ENCODE data around the gene EXO1.

Gene EXO1

DNA sequence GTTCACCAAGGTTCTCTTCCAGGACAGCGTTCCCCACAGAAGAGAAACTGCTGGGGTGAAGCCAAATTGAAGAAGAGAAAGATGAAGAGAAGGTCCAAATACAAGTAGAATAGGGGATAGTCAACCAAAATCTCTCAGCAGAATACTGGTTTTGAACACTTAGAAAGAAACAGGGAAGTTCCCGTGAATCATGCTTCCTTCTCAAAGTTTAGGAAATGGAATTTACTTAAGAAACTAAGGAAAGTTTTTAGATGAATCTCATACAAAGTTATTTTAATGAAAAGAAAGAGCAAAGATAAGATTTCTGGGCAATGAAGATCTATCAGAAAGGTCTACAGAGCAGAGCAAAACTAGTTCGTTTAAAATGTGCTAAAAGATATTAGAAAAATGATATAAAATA lies 43.3 kb downstream of the EXO1 start:
- no peak for DNase-seq (ENCODE audit: low read depth in 3 of 3)

DNA sequence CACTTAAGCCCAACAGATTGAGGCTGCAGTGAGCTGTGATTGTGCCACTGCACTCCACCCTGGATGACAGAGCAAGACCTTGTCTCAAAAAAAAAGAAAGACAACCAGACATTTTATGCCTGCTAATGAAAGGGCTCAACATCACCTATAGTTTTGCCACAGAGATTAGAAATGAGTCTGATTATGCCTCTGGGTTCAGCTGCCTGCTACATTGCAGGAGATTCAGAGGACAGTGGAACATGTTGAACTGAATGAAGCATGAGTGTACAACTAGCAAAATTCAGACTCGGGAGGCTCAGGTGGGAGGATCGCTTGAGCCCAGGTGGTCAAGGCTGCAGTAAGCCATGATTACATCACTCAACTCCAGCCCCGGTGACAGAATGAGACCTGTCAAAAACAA lies 46.0 kb downstream of the EXO1 start:
- no peak for DNase-seq (ENCODE audit: low read depth in 3 of 3)

DNA sequence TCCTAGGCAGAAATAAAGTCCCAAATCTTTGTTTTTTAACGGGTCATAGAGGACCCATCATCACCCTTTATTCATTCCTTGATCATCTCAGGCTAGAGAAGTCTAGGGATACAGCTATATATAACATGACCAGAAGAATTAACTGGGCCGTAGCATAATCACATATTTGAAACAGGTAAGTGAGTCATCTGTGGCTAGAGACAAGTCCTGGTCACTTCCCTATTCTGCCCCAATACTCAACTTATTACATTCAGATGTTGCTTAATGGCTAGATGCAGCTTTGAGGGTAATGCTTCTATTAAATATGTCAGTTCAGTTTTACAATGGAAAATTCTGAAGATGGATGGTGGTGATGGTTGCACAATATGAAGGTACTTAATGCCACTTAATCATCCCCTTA lies 47.0 kb downstream of the EXO1 start:
- DNase-seq (ENCODE audit: low read depth in 3 of 3): no peak

DNA sequence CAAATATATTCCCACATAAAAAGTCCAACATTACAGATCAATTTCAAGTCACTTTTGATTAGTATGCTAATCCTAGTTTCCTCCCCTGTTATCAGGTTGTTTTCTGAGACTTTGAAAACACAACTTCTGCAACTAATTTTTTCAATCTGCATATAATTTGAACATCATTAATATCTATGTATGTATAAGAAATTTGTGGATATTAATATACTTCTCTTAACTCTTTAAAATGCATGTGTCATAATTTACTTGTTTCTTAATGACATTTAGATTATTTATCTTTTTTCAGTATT lies 48.6 kb downstream of the EXO1 start:
- no peak for DNase-seq (ENCODE audit: low read depth in 3 of 3)

DNA sequence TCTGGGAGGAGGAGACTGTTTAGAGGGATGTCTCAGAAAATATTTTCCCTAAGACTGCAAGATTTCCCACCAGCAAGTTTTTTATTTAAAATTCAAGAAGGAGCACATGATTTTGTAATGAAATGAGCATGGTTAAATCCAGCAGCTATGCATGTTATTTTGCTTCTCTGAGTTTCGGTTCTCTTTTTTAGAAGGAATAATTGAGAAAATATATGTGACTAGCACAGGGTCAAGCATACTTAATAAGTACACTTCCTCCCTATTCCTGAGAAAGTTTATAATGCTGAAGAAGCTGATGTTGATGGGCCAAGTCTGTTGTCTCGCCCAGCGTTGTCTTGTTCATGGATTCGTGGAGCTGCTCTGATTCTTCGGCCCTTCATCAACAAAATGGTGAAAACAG lies 51.2 kb downstream of the EXO1 start:
- no peak for DNase-seq (ENCODE audit: low read depth in 3 of 3)

DNA sequence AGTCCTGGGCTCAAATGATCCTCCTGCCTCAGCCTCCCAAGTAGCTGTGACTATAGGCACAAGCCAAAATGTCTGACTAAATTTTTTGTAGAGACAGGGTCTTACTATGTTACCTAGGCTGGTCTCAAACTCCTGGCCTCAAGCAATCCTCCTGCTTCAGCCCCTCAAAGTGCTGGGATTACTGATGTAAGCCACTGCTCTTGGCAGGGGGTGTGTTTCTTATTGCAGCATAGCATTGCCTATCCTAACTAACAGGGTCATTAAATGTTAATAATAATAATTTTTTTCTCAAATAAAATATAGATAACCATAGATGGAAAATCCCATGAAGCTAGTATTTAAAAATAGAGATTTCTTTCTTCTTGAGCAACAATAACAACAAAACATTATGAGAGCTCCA lies 52.4 kb downstream of the EXO1 start:
- DNase-seq (ENCODE audit: low read depth in 3 of 3): no peak

DNA sequence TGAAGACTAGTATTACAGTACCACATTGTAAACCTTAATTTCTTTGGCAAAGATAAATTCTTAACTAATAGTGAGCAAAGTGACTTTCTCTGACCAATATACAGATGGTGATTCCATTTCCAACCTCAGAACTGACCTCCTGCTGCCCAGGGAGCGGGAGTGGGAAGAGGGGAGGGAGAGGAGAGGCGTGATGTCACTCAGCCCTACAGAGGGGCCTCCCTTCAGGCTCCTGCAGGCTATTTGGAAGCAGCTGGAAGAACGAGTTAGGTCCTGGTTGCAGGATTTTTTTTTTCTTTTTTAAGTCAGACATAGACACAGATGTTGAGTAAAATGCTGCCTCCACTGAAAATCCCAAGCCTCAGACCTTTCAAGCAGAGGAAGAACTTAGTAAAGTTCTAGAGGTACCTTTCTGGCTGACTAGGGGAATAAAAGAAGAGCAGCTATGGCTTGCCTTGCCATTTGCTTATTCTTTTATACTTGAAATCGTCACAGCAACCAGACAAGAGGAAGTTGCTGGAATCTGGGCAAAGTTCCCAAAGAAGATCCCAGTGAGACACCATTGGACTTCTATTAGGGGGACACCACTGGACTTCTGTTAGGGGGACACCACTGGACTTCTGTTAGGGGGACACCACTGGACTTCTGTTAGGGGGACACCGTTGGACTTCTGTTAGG lies 54.5 kb downstream of the EXO1 start:
- DNase-seq (ENCODE audit: low read depth in 3 of 3): no peak

DNA sequence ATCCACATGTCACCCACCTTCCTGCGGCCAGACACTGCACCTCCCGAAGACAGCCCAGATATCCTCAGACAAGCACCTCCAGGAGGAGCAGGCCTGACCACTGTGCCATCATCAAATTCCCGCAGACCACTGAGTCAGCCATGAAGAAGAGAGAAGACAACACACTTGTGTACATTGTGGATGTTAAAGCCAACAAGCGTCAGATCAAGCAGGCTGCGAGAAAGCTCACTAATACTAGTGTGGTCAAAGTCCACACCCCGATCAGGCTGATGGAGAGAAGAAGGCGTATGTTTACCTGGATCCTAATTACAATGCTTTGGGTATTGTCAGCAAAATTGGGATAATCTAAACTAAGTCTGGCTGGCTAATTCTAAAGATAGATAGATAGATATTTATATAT lies 68.2 kb downstream of the EXO1 start:
- no peak for DNase-seq (ENCODE audit: low read depth in 3 of 3)

DNA sequence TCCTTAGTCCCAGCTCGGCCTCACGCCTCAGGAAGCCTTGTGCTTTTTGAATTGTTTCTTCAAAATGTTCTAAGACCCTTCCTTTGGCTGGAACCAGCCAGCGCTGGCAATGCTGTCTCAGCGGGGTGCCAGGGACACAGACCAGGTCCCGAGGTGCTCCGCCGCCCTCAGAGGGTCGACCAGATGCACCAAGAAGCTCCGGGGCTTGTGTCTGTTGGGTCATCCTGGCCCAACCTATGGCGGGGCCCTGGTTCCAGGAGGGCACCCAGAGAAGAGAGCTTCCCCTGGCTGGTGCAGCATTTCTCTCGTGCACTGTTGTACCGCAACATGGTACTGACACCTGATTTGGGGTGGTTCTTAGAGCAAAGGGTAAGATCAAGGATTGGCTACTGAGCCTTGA lies 69.5 kb downstream of the EXO1 start:
- DNase-seq (ENCODE audit: low read depth in 3 of 3): no peak

DNA sequence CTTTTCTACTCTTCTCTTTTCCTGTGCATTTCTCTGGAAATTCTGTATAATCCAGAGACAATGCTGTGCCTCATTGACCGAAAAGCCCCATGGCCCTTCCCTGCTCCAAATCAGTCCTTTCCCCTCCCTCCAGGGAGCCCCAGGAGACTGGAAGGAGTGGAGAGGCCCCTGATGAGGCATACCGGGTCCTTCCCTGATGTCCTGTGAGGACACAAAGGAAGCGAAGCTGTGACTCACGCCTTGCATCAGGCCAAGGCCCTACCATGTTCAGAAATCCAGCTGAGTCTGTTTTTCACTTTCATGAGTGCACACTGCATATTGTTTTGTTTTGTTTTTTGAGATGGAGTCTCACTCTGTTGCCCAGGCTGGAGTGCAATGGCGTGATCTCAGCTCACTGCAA lies 70.9 kb downstream of the EXO1 start:
- DNase-seq (ENCODE audit: low read depth in 3 of 3): no peak

DNA sequence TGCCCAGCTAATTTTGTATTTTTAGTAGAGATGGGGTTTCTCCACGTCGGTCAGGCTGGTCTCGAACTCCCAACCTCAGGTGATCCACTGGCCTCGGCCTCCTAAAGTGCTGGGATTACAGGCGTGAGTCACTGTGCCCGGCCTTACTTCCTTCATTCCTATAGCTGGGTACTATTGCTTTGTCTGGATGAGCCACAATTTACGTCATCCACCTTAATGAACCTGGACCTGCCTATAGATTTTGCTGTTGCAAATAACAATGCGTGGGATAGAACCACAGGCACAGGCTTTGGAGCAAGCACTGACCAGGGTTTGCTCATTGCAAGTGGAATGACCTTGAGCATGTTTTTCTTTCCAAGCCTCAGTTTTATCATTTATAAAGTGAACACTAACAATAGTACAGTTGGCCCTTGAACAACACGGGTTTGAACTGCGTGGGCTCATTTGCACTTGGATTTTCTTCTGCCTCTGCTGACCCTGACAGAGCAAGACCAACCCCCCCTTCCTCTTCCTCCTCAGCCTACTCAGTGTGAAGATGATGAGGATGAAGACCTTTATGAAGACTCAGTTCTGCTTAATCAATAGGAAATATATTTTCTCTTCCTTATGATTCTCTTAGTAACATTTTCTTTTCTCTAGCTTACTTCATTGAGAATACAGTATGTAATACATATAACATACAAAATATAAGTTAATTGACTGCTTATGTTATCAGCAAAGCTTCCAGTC lies 76.2 kb downstream of the EXO1 start:
- DNase-seq (ENCODE audit: low read depth in 3 of 3): no peak

DNA sequence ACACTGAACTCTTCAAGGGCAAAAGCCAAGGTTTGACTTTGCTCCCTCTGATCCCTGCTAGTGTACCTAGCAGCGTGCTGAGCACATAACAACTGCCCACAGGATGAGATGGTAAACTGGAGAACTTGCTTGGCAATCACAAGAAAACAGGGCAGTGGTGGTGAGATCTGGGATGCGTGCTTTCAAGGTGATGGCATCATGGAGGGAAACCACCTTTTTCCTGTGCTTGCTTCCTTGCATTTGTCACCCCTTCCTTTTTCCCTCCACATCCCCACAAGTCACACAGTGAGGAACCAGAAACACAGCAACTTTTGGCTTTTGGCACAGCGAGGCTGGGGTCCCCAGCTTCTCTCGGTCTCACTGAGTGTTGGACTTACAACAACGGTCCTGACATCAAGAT lies 78.1 kb downstream of the EXO1 start:
- no peak for DNase-seq (ENCODE audit: low read depth in 3 of 3)

DNA sequence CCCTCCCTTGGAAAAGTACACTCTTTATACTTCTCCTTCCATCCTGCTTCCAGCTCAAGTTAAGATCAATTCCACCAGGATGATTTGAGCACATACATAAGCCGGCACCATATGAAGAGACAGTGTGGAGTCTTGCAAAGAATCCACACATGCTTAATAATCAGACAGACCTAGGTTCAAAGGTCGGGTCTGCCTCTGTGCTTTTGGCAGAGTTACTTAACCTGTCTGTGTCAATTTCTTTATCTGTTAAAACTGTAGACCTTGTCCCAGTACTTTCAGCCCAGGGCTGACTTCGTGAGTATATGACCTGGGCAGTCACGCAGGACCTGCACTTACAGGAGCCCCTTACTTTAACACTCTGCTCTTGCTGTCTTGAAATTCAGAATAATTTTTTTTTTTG lies 79.3 kb downstream of the EXO1 start:
- DNase-seq (ENCODE audit: low read depth in 3 of 3): no peak

DNA sequence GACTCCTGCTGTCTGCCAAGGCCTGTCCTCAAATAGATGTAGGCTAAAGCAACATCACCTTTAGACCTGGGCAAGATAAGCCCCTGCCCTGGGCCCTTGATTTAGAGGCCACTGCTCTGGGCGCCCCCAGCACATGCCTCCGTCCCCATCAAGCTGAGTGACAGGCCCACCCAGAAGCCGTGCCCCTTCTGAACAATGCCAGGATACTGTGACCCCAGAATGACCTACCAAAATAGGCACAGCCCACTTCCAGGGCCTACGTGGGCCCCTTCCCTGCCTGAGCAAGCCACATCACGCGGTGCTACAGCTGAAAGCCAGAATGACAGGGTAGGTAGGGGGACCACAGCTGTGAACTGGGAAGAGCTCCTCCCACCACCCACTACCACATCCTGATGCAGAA lies 84.8 kb downstream of the EXO1 start:
- no peak for DNase-seq (ENCODE audit: low read depth in 3 of 3)

DNA sequence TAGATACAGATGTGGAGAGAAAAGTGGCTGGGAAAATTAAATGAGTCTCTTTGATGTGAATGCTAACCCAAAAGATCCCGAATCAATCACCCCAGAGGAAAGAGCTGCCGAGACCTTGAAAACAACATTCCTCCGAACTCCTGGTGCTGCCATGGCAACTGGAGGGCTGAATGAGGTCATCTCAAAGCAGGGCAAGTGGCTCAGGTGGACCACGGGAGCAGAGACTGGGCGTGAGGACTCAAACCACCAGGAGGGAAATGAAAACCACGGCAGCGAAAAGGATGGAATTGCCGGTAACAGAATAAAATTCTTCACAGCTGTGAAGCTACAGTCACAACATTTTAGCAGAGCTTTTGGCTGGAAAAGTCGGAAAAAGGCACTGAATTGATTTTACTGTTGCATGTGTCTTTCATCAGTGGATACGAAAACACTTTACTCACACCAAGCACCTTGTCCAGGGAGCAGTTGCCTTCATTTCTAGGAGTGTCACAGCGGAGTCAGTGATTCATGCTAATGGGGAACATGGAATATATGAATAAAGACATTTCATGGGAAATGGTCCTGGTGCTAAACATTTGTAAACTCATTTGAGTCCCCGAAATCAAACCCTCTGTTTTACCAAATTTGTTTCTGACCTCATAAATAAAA lies 86.3 kb downstream of the EXO1 start:
- DNase-seq (ENCODE audit: low read depth in 3 of 3): no peak

DNA sequence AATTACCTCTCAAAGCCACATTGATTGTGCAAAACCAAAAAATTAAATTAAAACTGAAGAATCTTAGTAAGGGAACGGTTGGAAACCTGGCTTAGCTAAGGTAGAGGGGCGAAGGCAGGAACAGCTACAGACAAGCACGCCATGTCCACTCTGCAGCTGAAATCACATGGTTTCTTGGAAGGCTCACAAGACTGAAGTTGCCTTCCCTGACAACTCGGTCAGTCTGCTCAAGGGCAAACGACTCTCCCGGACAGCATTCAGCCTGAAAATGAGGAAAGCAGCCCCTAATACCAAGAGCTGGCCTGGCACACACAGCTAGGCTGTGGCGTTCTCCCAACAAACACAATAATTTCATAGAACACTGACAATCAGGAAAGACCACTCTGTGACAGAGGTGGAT lies 86.9 kb downstream of the EXO1 start:
- DNase-seq (ENCODE audit: low read depth in 3 of 3): no peak

Data from stimulated activated CD4-positive, alpha-beta T cell treated with anti-CD3 and anti-CD28 coated beads, TNF-alpha, amount 100 ng/mL, for 48 hours (primary cell).